Activated CD4-positive, alpha-beta T cell treated with anti-CD3 and anti-CD28 coated beads for 48 hours (primary cell): ENCODE measurements around the gene TNRC6A.
"Not testable (repeated sequence)": the region's sequence is repeated elsewhere in the genome, so short reads cannot be mapped to it uniquely, and the experiment has no call there.

ENCODE experiments used
- DNase-seq: peaks from one replicate; pipeline ENCODE4 v3.0.0-alpha.2; 2020

TNRC6A gene

GRCh38 chr16:24820522-24820921 lies 91.1 kb downstream of the TNRC6A start:
- no peak for DNase-seq

GRCh38 chr16:24821129-24821528 lies 91.7 kb downstream of the TNRC6A start:
- DNase-seq: no peak

- DNase-seq: no peak
These were observed 93.1 kb downstream of the TNRC6A start for GRCh38 chr16:24822542-24822941.

DNA sequence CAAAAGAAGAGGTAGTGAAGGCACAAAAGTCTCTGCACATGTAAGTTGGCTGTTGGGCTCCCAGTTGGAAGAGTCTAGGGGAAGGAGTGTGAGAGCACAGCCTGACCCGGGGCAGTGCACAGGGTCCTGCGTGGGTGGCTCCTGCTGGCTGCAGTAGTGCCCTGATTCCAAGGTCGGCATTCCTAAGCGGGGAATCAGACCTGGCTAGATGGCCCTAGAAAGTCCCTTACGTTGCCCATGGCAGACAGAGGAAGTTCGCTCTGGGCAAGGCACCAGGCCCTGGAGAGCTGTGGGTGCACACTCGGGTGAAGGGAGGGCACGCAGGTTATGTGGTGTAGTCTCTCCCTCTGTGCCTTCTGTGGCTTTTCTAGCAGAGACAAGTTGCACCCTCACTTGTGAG lies 93.5 kb downstream of the TNRC6A start:
- no peak for DNase-seq

DNA sequence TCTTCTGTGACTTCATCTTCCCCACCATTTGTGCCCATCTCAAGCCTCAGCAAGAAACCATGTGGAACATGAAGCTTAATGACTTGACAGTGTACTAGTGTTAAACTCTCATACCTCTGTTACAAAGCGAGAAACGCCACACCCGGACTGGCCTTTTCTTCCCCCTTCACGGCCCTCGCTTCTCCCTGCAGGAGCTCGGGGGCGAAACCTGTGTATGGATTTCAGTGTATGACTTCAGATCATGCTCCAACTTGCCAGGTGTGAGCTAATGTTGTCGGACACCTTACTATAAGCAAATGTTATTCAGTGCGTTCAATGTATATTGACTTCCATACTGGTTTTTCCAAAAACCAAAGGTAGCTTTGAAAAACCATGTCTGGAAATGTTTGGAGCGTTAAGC lies 96.2 kb downstream of the TNRC6A start:
- DNase-seq: no peak

DNA sequence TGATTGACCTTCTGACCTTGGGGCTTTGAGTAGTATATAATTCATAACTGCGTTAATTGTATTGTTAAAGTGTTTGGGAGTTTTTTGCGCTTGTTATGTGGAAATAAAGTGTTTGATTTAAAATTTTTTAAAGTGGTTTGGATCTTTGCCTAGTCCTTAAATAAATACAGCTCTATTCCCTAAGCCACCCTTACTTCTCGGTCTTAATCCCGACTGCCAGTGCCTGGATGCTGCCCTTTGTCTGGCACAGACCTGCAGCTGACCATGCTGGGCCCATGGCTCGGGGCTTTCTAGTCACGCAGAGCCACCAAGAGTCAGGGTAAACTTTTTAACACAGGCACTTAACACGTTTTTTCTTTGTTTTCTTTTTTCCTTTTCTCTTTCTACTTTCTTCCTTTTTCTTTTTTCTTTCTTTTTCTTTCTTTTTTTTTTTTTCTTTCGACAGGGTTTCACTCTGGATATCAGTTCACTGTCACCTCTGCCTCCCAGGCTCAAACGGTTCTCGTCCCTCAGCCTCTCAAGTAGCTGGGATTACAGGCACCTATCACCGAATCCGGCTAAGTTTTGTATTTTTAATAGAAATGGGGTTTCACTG lies 96.7 kb downstream of the TNRC6A start:
- no peak for DNase-seq

GRCh38 chr16:24826817-24827566 lies 97.5 kb downstream of the TNRC6A start:
- no peak for DNase-seq

GRCh38 chr16:24829153-24829552 lies 99.7 kb downstream of the TNRC6A start:
- no peak for DNase-seq

DNA sequence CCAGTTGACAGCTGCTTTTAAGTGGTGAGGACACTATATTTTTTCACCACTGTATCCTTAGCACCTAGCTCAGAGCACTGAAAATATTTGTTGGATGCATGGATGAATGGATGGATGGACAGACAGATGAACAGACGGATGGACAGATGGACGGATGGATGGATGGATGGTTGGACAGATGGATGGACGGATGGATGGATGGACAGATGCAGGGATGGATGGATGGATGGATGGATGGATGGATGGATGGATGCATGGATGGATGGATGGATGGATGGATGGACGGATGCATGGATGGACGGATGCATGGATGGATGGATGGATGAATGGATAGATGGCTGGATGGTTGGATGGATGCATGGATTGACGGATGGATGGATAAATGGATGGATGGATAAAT lies 103.9 kb downstream of the TNRC6A start:
- no peak for DNase-seq

DNA sequence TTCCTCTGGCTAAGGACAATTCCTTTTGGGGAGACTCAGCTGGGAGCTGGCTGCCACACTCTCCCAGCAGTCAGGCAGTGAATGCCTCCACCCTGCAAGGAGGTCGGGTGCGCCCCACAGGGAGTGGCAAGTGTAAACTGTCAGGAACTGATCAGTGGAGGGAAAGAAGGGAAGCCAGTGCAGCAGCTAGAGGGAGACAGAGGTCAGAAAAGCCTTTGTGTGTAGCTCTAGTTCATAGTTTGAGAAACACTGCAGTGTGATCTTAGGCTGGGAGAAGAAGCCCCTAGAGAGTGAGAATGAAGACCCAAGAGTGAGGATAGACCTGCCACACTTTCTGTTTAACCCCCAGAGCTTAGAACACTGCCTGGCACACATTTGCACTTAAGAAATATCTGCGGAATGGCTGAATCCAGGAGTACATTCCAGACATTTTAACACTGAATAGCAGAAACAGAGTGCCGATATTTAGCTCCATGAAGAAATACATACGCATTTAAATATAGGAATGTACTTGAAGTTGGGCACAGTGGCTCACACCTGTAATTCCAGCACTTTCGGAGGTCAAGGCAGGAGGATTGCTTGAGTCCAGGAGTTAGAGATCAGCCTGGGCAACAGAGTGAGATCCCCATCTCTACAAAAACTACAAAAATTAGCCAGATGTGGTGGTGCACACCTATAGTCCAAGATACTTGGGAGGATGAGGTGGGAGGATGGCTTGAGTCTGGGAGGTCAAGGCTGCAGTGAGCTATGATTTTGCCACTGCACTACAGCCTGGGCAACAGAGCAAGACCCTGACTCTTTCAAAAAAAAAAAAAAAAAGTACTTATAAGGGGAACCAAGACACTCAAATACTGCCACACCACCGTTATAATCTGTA lies 105.2 kb downstream of the TNRC6A start:
- DNase-seq: no peak

GRCh38 chr16:24836836-24837235 lies 107.4 kb downstream of the TNRC6A start:
- DNase-seq: no peak

GRCh38 chr16:24837969-24838368 lies 108.5 kb downstream of the TNRC6A start:
- DNase-seq: no peak

- DNase-seq: no peak
These were observed 109.3 kb downstream of the TNRC6A start for GRCh38 chr16:24838554-24839266.

- no peak for DNase-seq
These were observed 110.0 kb downstream of the TNRC6A start for GRCh38 chr16:24839347-24839972.

GRCh38 chr16:24841291-24841690 lies 111.8 kb downstream of the TNRC6A start:
- DNase-seq: no peak

DNA sequence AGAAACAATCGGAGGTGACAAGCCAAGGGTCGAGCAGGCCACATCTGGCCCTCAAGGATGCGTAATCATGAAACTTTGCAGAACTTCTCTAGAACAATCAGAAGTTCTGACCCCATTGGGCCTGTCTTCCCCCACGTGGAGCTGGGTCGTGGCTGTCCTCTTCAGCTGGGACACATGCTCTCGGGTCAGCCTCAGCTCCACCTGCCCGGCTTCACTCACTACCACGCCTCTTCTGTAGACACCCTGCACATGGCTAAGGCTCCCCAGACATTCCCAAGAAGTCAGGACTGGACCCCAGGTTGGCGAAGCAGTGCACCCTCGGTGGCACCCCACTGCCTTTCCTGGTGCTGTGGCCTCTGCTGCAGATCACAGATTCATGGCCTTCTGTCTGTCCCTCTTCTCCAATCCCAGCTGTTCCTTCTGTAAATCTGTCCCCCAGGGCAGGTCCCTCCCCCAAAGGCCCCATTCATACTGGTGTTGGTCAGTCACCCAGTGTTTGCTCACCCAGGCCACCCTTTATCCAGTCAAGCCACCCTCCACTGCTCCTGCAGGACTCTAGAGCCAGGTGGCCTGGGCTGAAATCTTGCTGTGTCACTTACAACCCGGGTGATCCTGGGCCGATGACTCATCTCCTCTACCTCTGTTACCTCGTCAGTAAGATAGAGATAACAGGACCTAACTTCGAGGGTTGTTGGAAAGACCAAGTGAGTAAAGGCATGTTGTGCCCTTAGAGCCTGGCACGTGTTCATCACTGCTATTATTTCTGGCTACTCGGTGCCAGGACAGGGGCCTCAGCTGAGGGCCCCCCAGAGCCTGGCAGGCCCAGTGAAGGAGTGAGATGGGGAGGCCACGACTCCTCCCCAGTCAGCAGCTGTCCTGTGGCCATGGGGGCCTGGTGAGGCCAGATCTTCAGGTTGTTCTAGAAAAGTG lies 114.9 kb downstream of the TNRC6A start:
- peak; percentile 20 for DNase-seq

DNA sequence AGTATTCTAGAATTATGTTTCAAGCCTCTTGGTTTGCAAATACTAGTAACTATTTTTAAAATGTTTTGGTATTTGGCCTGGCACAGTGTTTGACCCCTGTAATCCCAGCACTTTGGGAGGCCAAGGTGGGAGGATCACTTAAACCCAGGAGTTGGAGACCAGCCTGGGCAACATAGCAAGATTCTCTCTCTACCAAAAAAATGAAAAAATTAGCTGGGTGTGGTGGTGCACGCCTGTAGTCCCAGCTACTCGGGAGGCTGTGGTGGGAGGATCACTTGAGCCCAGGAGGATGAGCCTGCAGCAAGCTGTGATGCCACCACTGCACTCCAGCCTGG lies 115.5 kb downstream of the TNRC6A start:
- DNase-seq: not testable (repeated sequence)

DNA sequence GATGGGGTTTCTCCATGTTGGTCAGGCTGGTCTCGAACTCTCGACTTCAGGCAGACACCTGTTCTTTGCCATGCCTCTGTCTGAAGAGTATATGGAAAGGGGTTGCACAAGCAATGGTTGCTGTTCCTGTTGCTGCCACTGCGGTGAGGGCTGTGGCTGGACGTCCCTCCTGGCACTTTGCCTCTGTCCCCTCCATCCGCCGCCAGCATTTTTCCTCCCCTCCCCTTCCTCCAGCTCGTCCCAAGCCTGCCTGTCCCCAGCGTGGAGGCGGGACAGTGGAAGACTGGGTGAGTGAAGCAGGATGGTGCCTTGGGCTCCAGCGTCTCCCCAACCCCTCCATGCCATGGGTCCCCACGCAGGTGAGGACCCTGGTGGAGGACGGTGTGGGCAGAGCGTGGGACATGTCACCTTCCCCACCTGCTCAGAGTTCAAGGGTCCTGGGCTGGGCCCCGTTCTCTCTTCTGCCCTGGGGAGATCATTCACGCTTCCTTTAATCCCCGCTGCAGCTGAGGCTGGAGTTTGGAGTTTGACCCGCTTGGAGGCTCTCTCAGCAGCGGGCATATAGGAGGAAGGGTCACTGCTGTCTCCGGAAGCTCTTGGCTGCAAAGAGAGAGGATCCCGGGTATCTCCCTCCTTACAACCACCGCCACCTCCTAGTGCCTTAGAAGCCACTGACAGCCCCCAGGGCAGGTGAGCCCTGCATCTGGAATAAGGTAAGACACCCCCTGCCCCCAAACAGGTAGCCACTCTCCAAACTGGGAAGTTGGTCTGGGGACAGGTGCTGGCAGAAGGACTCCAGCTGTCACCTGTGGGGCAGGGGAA lies 116.5 kb downstream of the TNRC6A start, which contains the start of gene SLC5A11:
TSS of gene SLC5A11 (plus strand) at position 238 of the 822 bp plus-strand sequence. CDS start 12,681 bp downstream, outside the sequence.
- no peak for DNase-seq

DNA sequence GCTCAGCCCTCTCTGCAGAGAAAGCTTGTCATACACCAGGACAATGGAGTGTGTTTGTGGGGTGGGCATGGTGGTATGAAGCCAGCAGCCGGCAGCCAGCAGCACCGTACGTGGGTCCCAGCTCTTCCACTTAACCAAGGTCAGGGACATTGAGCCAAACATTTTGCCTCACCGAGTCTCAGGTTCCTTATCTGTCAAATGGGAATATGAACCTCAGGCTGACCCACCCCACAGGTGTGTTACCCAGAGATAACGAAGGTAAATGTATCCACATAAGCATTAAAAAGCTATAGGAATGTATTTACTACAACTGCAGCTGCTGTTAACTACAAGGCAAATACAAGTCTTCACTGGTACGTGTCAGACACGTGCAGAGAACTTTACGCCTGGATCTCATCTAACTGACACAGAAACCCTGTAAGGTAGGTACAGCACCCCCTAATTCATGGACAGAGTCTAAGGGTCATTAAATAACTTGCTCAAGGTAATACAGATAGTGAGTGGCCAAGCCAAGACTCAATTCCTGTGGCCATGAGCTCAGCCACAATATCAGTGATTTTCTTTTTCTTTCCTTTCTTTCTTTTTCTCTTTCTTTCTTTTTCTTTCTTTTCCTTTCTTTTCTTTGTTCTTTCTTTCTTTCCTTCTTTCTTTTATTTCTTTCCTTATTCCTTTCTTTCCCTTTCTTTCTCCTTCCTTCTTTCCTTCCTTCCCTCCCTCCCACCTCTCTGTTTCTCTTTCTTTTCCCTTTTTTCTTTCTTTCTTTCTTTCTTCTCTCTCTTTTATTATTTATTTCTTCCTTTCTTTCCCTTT lies 117.3 kb downstream of the TNRC6A start:
- DNase-seq: no peak

DNA sequence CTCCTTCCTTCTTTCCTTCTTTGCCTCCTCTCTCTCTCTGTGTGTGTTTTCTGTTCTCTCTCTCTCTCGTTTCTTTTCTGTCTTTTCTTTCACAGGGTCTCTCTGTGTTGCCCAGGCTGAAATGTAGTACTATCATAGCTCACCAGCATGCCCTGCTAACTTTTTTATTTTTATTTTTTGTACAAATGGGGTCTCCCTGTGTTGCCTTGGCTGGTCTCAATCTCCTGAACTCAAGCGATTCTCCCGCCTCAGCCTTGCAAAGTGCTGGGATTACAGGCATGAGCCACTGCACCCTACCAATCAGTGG lies 117.9 kb downstream of the TNRC6A start:
- no peak for DNase-seq
